K562 (cell line): Measurements from ENCODE around the gene PMEPA1. TPM values are rescaled to one million over a fixed set of nuclear protein-coding genes. Genes with fewer than 3 reads are reported as not detected.

Experiments used
- ATAC-seq: fragments of 200-7000 bp; cut with Tn5 transposase; 3 replicates; pipeline ENCODE4 v1.9.1; 2020; ENCODE audit warnings: moderate library complexity
- BruUV-seq: library from RNA; stranded (reverse); fragments of 400-500 nt; replicated peaks from 2 replicates; lab custom pipeline; 2021; lab: Mats Ljungman, UMichigan
- CTCF ChIA-PET: fragments of 300-600 bp; formaldehyde crosslinking; extraction: SDS; loops from one replicate; lab custom pipeline; 2021; ENCODE audit warnings: low intra/inter-chr PET ratio; lab: Yijun Ruan, JAX
- POLR2A ChIA-PET: fragments of 300-600, 350-650 bp; sonication (Branson Sonifier 250); formaldehyde crosslinking; extraction: SDS; loops from one replicate; lab custom pipeline; 2021; ENCODE audit warnings: antibody characterized with exemption, inconsistent platforms; lab: Yijun Ruan, JAX
- DNase-seq, 4 experiments: peaks; one replicate each; pipeline versions ENCODE4 v3.0.0 to v3.0.0-alpha.2; 2011 to 2018; ENCODE audit warnings: low spot score in 3 of 4, mixed read lengths in 3 of 4; ENCODE audit errors: extremely low read depth in 1 of 4
- FAIRE-seq: peaks from 2 replicates; lab custom pipeline; 2011; peaks lifted over from hg19 to GRCh38; lab: Jason Lieb, UNC
- H2AFZ ChIP-seq: 2 replicates; pipeline ENCODE4 v1.6.0; 2011; ENCODE audit warnings: low read depth, low read length, control low read depth, inconsistent platforms
- H3K27ac ChIP-seq: fragments of 200-600 bp; 3 replicates; pipeline ENCODE4 v1.8.0; 2011; ENCODE audit warnings: low read depth, mild to moderate bottlenecking, control low read depth, inconsistent platforms, low read length, moderate library complexity, mixed read lengths; ENCODE audit errors: extremely low read depth
- H3K27me3 ChIP-seq, 2 experiments: fragments of 300-600 bp in 1 of 2; 2 replicates in 1 of 2; 3 replicates in 1 of 2; pipeline versions ENCODE4 v1.6.0 to v1.8.0; 2011; ENCODE audit warnings: inconsistent platforms in 2 of 2, low read length in 2 of 2, mild to moderate bottlenecking in 1 of 2, mixed read lengths in 1 of 2, moderate library complexity in 1 of 2; ENCODE audit not compliant: control insufficient read depth in 2 of 2, insufficient read depth in 2 of 2
- H3K36me3 ChIP-seq: fragments of 300-600 bp; 3 replicates; pipeline ENCODE4 v1.8.0; 2011; ENCODE audit warnings: mild to moderate bottlenecking, low read length, inconsistent platforms; ENCODE audit not compliant: control insufficient read depth, insufficient read depth
- H3K4me1 ChIP-seq, 2 experiments: fragments of 200-600 bp in 1 of 2; replicated peaks in 1 of 2; 2 replicates in 1 of 2; 3 replicates in 1 of 2; pipeline versions ENCODE4 v1.5.1 to v1.8.0; 2011; ENCODE audit warnings: inconsistent platforms in 2 of 2, low read length in 2 of 2, mild to moderate bottlenecking in 1 of 2, mixed read lengths in 1 of 2, moderate library complexity in 1 of 2; ENCODE audit not compliant: control insufficient read depth in 2 of 2, insufficient read depth in 2 of 2
- H3K4me2 ChIP-seq: 2 replicates; pipeline ENCODE4 v1.6.1; 2011; ENCODE audit warnings: low read length, control low read depth, inconsistent platforms, mixed read lengths; ENCODE audit not compliant: insufficient read depth
- H3K4me3 ChIP-seq: fragments of 200-600 bp; sonication (generic), shearing (Covaris generic); 2 replicates; pipeline ENCODE4 v1.5.1; 2016; ENCODE audit warnings: control low read depth, inconsistent platforms
- H3K79me2 ChIP-seq: fragments of 200-600 bp; 3 replicates; pipeline ENCODE4 v1.8.0; 2011; ENCODE audit warnings: low read length, inconsistent platforms; ENCODE audit not compliant: control insufficient read depth, insufficient read depth
- H3K9ac ChIP-seq, 2 experiments: 2 replicates each; pipeline versions ENCODE4 v1.6.0 to v1.6.1; 2011; ENCODE audit warnings: low read depth in 2 of 2, low read length in 2 of 2, control low read depth in 1 of 2, inconsistent platforms in 1 of 2, mild to moderate bottlenecking in 1 of 2, mixed read lengths in 1 of 2; ENCODE audit not compliant: insufficient read depth in 1 of 2
- H3K9me1 ChIP-seq: one replicate; pipeline ENCODE4 v1.6.0; 2011; ENCODE audit warnings: inconsistent platforms, mild to moderate bottlenecking, low read length, moderate library complexity; ENCODE audit not compliant: control insufficient read depth, insufficient read depth
- H3K9me3 ChIP-seq: replicated peaks from 2 replicates; pipeline ENCODE4 v1.5.1; 2011; ENCODE audit warnings: low read depth, low read length, inconsistent platforms; ENCODE audit not compliant: control insufficient read depth, insufficient read depth
- H4K20me1 ChIP-seq: replicated peaks from 2 replicates; pipeline ENCODE4 v1.6.1; 2011; ENCODE audit warnings: low read length, inconsistent platforms, mixed read lengths; ENCODE audit not compliant: control insufficient read depth, insufficient read depth
- ATF4 ChIP-seq: fragments of 450-650 bp; formaldehyde crosslinking; IDR thresholded peaks from 2 replicates; pipeline ENCODE4 v1.4.0; 2022; ENCODE audit warnings: mild to moderate bottlenecking, moderate library complexity
- C11orf30 ChIP-seq: fragments of 450-650 bp; IDR thresholded peaks from 2 replicates; pipeline ENCODE4 v1.6.1; 2016; ENCODE audit warnings: low read depth, mild to moderate bottlenecking
- CBFA2T2 ChIP-seq: fragments of 450-650 bp; conservative IDR thresholded peaks from 2 replicates; pipeline ENCODE4 v1.6.1; 2017; ENCODE audit warnings: mild to moderate bottlenecking
- FOXP1 ChIP-seq: sonication (generic); formaldehyde crosslinking; IDR thresholded peaks from 2 replicates; pipeline ENCODE4 v1.8.0; 2022; ENCODE audit warnings: mild to moderate bottlenecking, missing genetic modification reagents
- HIVEP1 ChIP-seq: fragments of 250-450 bp; sonication (Bioruptor Pico); IDR thresholded peaks from 2 replicates; pipeline ENCODE4 v1.4.0; 2020; ENCODE audit warnings: mild to moderate bottlenecking
- KLF1 ChIP-seq: fragments of 450-650 bp; IDR thresholded peaks from 2 replicates; pipeline ENCODE4 v1.6.1; 2016; ENCODE audit warnings: missing genetic modification characterization, missing compliant biosample characterization
- LCOR ChIP-seq: sonication (generic); formaldehyde crosslinking; IDR thresholded peaks from 2 replicates; pipeline ENCODE4 v1.8.0; 2022; ENCODE audit warnings: mild to moderate bottlenecking, missing genetic modification reagents
- MAFF ChIP-seq: IDR thresholded peaks from 2 replicates; pipeline ENCODE4 v1.6.1; 2012; ENCODE audit warnings: low read length, improper control_type of control experiment
- MAFG ChIP-seq: fragments of 450-650 bp; conservative IDR thresholded peaks from 2 replicates; pipeline ENCODE4 v1.6.1; 2016; ENCODE audit warnings: missing genetic modification characterization, missing compliant biosample characterization
- MAFK ChIP-seq: IDR thresholded peaks from 2 replicates; pipeline ENCODE4 v1.6.1; 2011; ENCODE audit warnings: low read length, improper control_type of control experiment
- MAX ChIP-seq: sonication (generic); formaldehyde crosslinking; IDR thresholded peaks from 2 replicates; pipeline ENCODE4 v1.9.0; 2022; ENCODE audit warnings: mild to moderate bottlenecking, missing genetic modification reagents
- MECOM ChIP-seq: fragments of 250-450 bp; sonication (Bioruptor Pico); IDR thresholded peaks from 2 replicates; pipeline ENCODE4 v1.8.0; 2022; ENCODE audit warnings: inconsistent platforms
- MTA3 ChIP-seq: fragments of 450-650 bp; formaldehyde crosslinking; IDR thresholded peaks from 2 replicates; pipeline ENCODE4 v1.6.1; 2017; ENCODE audit warnings: mild to moderate bottlenecking, borderline replicate concordance
- MYBL2 ChIP-seq, 2 experiments: fragments of 450-650 bp in 1 of 2; sonication (generic) in 1 of 2; formaldehyde crosslinking in 1 of 2; IDR thresholded peaks; 2 replicates each; pipeline versions ENCODE4 v1.6.1 to v1.8.1; 2017 to 2022; ENCODE audit warnings: borderline replicate concordance in 1 of 2, inconsistent platforms in 1 of 2, low read depth in 1 of 2, mild to moderate bottlenecking in 1 of 2, missing genetic modification reagents in 1 of 2, moderate library complexity in 1 of 2
- PTBP1 ChIP-seq: fragments of 200-400 bp; formaldehyde crosslinking; IDR thresholded peaks from 2 replicates; pipeline ENCODE4 v1.6.1; 2017; ENCODE audit warnings: low read depth, low read length
- ZNF124 ChIP-seq: sonication (generic); formaldehyde crosslinking; IDR thresholded peaks from 2 replicates; pipeline ENCODE4 v1.8.1; 2022; ENCODE audit warnings: missing genetic modification reagents
- ZNF146 ChIP-seq: IDR thresholded peaks from one replicate; pipeline ENCODE4 v1.6.1; 2018; ENCODE audit warnings: missing compliant biosample characterization; ENCODE audit not compliant: unreplicated experiment
- ZNF232 ChIP-seq: sonication (generic); formaldehyde crosslinking; IDR thresholded peaks from 2 replicates; pipeline ENCODE4 v1.8.0; 2022; ENCODE audit warnings: mild to moderate bottlenecking, missing genetic modification reagents
- ZNF316 ChIP-seq: fragments of 450-650 bp; IDR thresholded peaks from 2 replicates; pipeline ENCODE4 v1.6.1; 2016
- ZNF778 ChIP-seq: fragments of 450-650 bp; formaldehyde crosslinking; IDR thresholded peaks from 2 replicates; pipeline ENCODE4 v1.4.0; 2020; ENCODE audit warnings: mild to moderate bottlenecking, moderate library complexity
- WGBS: fragments of 100-300 bp; shearing (Covaris generic); methylation state at CpG from one replicate; pipeline ENCODE4 v1.1.6; 2016; ENCODE audit warnings: low coverage, mixed read lengths; ENCODE audit not compliant: insufficient coverage; ENCODE audit errors: missing lambda C conversion rate; 5-methylcytosine and 5-hydroxymethylcytosine counted together
- in situ Hi-C: fragments of 300-500 bp; cut with MboI; formaldehyde crosslinking; loops from 4 replicates; pipeline ENCODE4 v1.15.0; 2018; ENCODE audit warnings: inconsistent platforms, mixed read lengths
- intact Hi-C: fragments of 100-400 bp; cut with micrococcal nuclease; formaldehyde crosslinking; loops from 2 replicates; pipeline ENCODE4 v1.14.2; 2022
- polyA plus RNA-seq, 8 experiments: library from polyadenylated mRNA; depleted of rRNA in 4 of 8; stranded (reverse) in 5 of 8; unstranded in 3 of 8; fragments of >200 nt; fragmentation: Nextera tagmentation in 2 of 8; fragmentation: Illumina TruSeq in 1 of 8; extraction: Ambion mirVana in 2 of 8; extraction: Trizol in 1 of 8; gene quantifications; 2 replicates each; pipeline versions ENCODE4 v1.2.1 to v1.2.3, GENCODE V29; 2011 to 2014; ENCODE audit warnings: inconsistent platforms in 1 of 8, missing spikeins in 1 of 8
- total RNA-seq, 7 experiments: library from RNA; depleted of rRNA in 6 of 7; stranded (reverse); fragments of >200 nt in 6 of 7; fragmentation: Illumina TruSeq in 2 of 7; extraction: Trizol in 2 of 7; gene quantifications; 2 replicates each; pipeline versions ENCODE4 v1.2.1 to v1.2.3, GENCODE V29; 2011 to 2021; ENCODE audit warnings: low replicate concordance in 1 of 7
- TF ChIP-seq, protein P1 (sequence below): sonication (generic); formaldehyde crosslinking; IDR thresholded peaks from 2 replicates; pipeline ENCODE4 v1.9.0; 2022; ENCODE audit warnings: mild to moderate bottlenecking, missing genetic modification reagents

PMEPA1 gene
- total and polyA plus RNA-seq, 9 of the 15 experiments (the other 6 are each of a cell fraction or from before 2014, with no cell fraction given), result 0.16 TPM; not detected in 8

- Histone ChIP-seq H3K9ac (no peak overlapping the region), H4K20me1 (peaks cover 9% of the 10 kb centered on the region; the same call in 1 of the 2 replicates), H3K4me2 (no peak overlapping the region), H3K9me3 (no peaks in the 10 kb centered on the region), H3K36me3 (no peaks in the 10 kb centered on the region), H3K27ac (no peak overlapping the region), H3K9me1 (no peaks in the 10 kb centered on the region), H3K4me1 (no peaks in the 10 kb centered on the region), H3K79me2 (no peaks in the 10 kb centered on the region), H3K4me3 (no peak overlapping the region), H2AFZ (no peak overlapping the region), H3K27me3 (peaks cover 22 to 84% of the 10 kb centered on the region in 2 experiments; a peak in 4 of 5 replicates)
- ATAC-seq (no peak), FAIRE-seq (no peak), DNase-seq (no peak)
- in situ Hi-C loops, result no loop called here
- ChIA-PET POLR2A (interaction anchor here (0.7 to 1.2 kb wide), 2 partner anchors 13 to 378 kb away, joined by 3 read pairs; no protein-coding TSS in a partner anchor), CTCF (interaction anchor here (0.6 kb wide), 1 partner anchor 144 kb away, joined by 3 read pairs; no protein-coding TSS in a partner anchor)
- 1% methylated on average over 8 of the region's 8 CpGs for WGBS
- no TSS peak for BruUV-seq
- TF ChIP-seq MYBL2 (IDR thresholded peaks at IDR 0.05; ENCODE audit: low read depth), result no peak
- TF ChIP-seq MYBL2 (CRISPR knock-in tag; IDR thresholded peaks at IDR 0.05; ENCODE audit: borderline replicate concordance), result no peak
- no peak for TF ChIP-seq ZNF778 (CRISPR knock-in tag)
- TF ChIP-seq LCOR, result no peak
- no peak for TF ChIP-seq ZNF124 (CRISPR knock-in tag)
- no peak for TF ChIP-seq KLF1 (tag)
- TF ChIP-seq ZNF316, result peak; percentile 66
- peak; percentile 67 for TF ChIP-seq C11orf30
- TF ChIP-seq ATF4 (CRISPR knock-in tag), result no peak
- no peak for TF ChIP-seq ZNF146 (CRISPR knock-in tag)
- no peak for TF ChIP-seq MTA3
- TF ChIP-seq HIVEP1 (CRISPR knock-in tag), result no peak
- TF ChIP-seq MECOM, result no peak
- TF ChIP-seq MAFK, result peak; percentile 71
- no peak for TF ChIP-seq FOXP1
- TF ChIP-seq ZNF232 (CRISPR knock-in tag), result no peak
- peak; percentile 55 for TF ChIP-seq MAFG (tag)
- no peak for TF ChIP-seq MAX (CRISPR knock-in tag)
- TF ChIP-seq, protein P1, sequence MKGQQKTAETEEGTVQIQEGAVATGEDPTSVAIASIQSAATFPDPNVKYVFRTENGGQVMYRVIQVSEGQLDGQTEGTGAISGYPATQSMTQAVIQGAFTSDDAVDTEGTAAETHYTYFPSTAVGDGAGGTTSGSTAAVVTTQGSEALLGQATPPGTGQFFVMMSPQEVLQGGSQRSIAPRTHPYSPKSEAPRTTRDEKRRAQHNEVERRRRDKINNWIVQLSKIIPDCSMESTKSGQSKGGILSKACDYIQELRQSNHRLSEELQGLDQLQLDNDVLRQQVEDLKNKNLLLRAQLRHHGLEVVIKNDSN (CRISPR knock-in tag), result no peak
- no peak for TF ChIP-seq PTBP1
- TF ChIP-seq CBFA2T2, result no peak
- peak; percentile 73 for TF ChIP-seq MAFF
- intact Hi-C loops, result no loop called here
Observed at GRCh38 chr20:57669632-57670031, 40.2 kb downstream of the PMEPA1 start.
